ENCODE data around the gene HENMT1.

HENMT1 gene

DNA sequence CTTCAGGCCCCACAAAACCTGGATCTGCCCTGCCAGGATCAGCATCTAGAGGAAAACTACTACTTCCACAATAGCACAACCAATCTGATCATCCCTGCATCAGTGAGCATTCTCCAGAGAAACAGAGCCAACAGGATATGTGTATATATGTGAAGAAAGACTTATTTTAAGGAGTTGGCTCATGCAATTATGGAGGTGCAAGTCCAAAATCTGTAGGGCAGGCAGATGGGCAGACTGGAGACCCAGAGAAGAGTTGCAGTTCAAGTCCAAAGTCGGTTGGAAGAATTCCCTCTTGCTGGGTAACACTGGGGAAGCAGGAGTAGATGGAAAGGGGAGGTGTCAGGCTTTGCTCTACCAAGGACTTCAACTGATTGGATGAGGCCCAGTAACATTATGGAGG is 4.9 kb upstream of the HENMT1 start (continued):
- TF ChIP-seq BACH2 (CRISPR knock-in tag; IDR thresholded peaks at IDR 0.05; ENCODE audit: borderline replicate concordance) (no peak), ARNTL (CRISPR knock-in tag; IDR thresholded peaks at IDR 0.05; ENCODE audit: borderline replicate concordance, low read depth) (no peak)
- TF ChIP-seq, protein P1, sequence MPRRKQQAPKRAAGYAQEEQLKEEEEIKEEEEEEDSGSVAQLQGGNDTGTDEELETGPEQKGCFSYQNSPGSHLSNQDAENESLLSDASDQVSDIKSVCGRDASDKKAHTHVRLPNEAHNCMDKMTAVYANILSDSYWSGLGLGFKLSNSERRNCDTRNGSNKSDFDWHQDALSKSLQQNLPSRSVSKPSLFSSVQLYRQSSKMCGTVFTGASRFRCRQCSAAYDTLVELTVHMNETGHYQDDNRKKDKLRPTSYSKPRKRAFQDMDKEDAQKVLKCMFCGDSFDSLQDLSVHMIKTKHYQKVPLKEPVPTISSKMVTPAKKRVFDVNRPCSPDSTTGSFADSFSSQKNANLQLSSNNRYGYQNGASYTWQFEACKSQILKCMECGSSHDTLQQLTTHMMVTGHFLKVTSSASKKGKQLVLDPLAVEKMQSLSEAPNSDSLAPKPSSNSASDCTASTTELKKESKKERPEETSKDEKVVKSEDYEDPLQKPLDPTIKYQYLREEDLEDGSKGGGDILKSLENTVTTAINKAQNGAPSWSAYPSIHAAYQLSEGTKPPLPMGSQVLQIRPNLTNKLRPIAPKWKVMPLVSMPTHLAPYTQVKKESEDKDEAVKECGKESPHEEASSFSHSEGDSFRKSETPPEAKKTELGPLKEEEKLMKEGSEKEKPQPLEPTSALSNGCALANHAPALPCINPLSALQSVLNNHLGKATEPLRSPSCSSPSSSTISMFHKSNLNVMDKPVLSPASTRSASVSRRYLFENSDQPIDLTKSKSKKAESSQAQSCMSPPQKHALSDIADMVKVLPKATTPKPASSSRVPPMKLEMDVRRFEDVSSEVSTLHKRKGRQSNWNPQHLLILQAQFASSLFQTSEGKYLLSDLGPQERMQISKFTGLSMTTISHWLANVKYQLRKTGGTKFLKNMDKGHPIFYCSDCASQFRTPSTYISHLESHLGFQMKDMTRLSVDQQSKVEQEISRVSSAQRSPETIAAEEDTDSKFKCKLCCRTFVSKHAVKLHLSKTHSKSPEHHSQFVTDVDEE (CRISPR knock-in tag; IDR thresholded peaks at IDR 0.05): no peak

DNA sequence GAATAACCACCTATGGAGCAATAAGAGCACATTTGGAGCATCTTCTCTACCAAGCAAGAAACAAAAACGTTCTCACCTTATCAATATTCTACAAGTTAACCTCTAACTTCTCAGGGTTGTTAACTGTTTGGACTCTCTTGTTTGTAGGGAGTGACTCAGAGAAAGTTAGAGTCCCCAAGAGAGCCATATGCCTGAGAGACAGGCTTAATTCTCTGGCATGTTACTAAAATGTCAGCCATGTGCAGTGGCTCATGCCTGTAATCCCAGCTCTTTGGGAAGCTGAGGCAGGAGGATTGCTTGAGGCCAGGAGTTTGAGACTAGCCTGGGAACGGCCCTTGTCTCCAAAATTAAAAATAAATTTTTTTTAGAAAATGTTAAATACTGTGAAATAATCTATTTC is 4.2 kb upstream of the HENMT1 start:
- no peak for ATAC-seq
- TF ChIP-seq, protein P2, sequence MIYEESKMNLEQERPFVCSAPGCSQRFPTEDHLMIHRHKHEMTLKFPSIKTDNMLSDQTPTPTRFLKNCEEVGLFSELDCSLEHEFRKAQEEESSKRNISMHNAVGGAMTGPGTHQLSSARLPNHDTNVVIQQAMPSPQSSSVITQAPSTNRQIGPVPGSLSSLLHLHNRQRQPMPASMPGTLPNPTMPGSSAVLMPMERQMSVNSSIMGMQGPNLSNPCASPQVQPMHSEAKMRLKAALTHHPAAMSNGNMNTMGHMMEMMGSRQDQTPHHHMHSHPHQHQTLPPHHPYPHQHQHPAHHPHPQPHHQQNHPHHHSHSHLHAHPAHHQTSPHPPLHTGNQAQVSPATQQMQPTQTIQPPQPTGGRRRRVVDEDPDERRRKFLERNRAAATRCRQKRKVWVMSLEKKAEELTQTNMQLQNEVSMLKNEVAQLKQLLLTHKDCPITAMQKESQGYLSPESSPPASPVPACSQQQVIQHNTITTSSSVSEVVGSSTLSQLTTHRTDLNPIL (CRISPR knock-in tag; IDR thresholded peaks at IDR 0.05; ENCODE audit: low read depth): no peak
- TF ChIP-seq ZC3H10 (CRISPR knock-in tag; IDR thresholded peaks at IDR 0.05) (no peak), BACH2 (CRISPR knock-in tag; IDR thresholded peaks at IDR 0.05; ENCODE audit: borderline replicate concordance) (no peak), SNAI2 (CRISPR knock-in tag; IDR thresholded peaks at IDR 0.05) (no peak), ESRRG (CRISPR knock-in tag; IDR thresholded peaks at IDR 0.05) (no peak), ZNF565 (CRISPR knock-in tag; conservative IDR thresholded peaks at IDR 0.05; ENCODE audit: low read depth) (no peak)

DNA sequence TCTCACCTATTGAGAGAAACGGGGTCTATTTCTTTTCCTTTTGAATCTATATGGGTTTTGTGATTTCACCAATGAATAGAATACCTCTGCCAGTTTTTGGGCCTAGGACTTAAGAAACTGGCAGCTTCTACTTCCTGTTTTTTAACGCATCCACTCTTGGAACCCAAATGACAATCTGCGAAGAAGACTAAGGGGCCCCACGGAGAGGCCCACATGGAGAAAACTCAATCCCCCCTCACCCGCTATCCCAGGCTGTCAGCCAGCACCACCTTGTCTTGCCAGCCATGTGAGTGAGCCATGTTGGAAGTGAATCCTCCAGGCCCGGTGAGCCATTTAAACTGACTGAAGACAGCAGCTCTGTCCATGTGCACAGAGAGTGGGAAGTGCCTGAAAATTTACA is 3.6 kb upstream of the HENMT1 start:
- no peak for ATAC-seq
- no peak for TF ChIP-seq ISL1 (CRISPR knock-in tag; IDR thresholded peaks at IDR 0.05)
- TF ChIP-seq, protein P2 (CRISPR knock-in tag; IDR thresholded peaks at IDR 0.05; ENCODE audit: low read depth): no peak
- TF ChIP-seq ZFP3 (CRISPR knock-in tag; IDR thresholded peaks at IDR 0.05): no peak
- TF ChIP-seq ZNF8 (CRISPR knock-in tag; IDR thresholded peaks at IDR 0.05): no peak
- no peak for TF ChIP-seq CSDC2 (CRISPR knock-in tag; IDR thresholded peaks at IDR 0.05)
- no peak for TF ChIP-seq ZC3H10 (CRISPR knock-in tag; IDR thresholded peaks at IDR 0.05)
- TF ChIP-seq RARB (CRISPR knock-in tag; IDR thresholded peaks at IDR 0.05): no peak

DNA sequence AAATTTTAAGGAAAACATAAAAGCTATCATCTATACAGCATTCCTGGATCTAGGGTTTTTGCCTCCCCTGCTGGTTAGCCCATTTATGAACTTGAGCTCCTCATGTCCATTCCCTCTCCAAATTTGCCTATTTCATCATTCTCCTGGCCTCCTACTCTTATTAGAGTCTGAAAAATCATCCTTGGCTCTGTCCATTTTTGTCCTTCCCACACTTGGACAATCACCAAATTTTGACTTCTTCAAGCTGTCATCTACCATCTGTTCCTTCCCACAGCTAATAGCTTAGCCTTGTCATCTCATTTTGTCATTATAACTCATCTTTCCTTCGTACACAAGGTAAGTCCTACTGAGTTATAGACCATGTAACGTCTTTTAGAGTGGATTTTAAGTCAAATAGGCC is 2.2 kb upstream of the HENMT1 start:
- TF ChIP-seq, protein P3, sequence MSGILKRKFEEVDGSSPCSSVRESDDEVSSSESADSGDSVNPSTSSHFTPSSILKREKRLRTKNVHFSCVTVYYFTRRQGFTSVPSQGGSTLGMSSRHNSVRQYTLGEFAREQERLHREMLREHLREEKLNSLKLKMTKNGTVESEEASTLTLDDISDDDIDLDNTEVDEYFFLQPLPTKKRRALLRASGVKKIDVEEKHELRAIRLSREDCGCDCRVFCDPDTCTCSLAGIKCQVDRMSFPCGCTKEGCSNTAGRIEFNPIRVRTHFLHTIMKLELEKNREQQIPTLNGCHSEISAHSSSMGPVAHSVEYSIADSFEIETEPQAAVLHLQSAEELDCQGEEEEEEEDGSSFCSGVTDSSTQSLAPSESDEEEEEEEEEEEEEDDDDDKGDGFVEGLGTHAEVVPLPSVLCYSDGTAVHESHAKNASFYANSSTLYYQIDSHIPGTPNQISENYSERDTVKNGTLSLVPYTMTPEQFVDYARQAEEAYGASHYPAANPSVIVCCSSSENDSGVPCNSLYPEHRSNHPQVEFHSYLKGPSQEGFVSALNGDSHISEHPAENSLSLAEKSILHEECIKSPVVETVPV (CRISPR knock-in tag; IDR thresholded peaks at IDR 0.05): no peak
- ATAC-seq: no peak

DNA sequence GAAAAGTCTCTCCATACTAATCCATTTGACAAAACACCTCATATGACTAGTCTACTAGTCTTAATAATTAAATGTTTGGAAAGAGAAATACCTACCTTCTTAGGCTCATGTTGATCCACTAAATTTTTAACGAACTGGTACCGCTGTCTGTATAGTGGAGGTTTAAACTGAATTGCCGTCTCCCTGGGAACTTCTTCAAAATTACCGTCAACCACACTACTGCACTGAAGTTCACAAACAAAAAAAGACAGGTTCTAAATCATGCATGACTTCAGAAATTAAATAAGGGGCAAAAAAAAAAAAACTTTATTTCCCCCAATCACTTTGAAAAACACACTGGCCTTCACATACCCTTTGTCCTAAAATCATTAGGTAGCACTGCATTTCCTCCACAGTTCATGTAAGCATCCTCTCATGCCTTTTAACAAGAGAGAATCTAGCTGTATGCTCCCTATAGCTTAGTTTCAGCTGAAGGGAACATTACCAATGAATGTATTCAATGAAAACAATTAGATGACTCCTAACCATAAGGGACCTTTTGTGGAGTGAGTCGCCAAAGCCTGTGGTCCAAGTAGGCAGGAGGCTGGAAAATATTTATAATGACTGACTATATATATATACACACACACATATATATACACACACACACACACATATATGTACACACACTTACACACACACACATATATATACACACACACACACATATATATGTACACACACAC is 3.4 kb downstream of the HENMT1 start:
- no peak for ATAC-seq
- TF ChIP-seq ZNF565 (CRISPR knock-in tag; conservative IDR thresholded peaks at IDR 0.05; ENCODE audit: low read depth) (no peak), ZFP3 (CRISPR knock-in tag; IDR thresholded peaks at IDR 0.05) (no peak), ZFP30 (CRISPR knock-in tag; IDR thresholded peaks at IDR 0.05) (no peak), OSR1 (CRISPR knock-in tag; IDR thresholded peaks at IDR 0.05) (no peak), TOX (CRISPR knock-in tag; IDR thresholded peaks at IDR 0.05; ENCODE audit: borderline replicate concordance) (no peak), ZNF70 (CRISPR knock-in tag; IDR thresholded peaks at IDR 0.05) (no peak), CSDC2 (CRISPR knock-in tag; IDR thresholded peaks at IDR 0.05) (no peak), ESRRG (CRISPR knock-in tag; IDR thresholded peaks at IDR 0.05) (no peak), PPARA (CRISPR knock-in tag; IDR thresholded peaks at IDR 0.05; ENCODE audit: borderline replicate concordance) (no peak), RARB (CRISPR knock-in tag; IDR thresholded peaks at IDR 0.05) (no peak), ZNF8 (CRISPR knock-in tag; IDR thresholded peaks at IDR 0.05) (no peak)
- TF ChIP-seq, protein P4, sequence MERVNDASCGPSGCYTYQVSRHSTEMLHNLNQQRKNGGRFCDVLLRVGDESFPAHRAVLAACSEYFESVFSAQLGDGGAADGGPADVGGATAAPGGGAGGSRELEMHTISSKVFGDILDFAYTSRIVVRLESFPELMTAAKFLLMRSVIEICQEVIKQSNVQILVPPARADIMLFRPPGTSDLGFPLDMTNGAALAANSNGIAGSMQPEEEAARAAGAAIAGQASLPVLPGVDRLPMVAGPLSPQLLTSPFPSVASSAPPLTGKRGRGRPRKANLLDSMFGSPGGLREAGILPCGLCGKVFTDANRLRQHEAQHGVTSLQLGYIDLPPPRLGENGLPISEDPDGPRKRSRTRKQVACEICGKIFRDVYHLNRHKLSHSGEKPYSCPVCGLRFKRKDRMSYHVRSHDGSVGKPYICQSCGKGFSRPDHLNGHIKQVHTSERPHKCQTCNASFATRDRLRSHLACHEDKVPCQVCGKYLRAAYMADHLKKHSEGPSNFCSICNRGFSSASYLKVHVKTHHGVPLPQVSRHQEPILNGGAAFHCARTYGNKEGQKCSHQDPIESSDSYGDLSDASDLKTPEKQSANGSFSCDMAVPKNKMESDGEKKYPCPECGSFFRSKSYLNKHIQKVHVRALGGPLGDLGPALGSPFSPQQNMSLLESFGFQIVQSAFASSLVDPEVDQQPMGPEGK (CRISPR knock-in tag; IDR thresholded peaks at IDR 0.05; ENCODE audit: borderline replicate concordance): no peak
- TF ChIP-seq, protein P3 (CRISPR knock-in tag; IDR thresholded peaks at IDR 0.05): no peak
- TF ChIP-seq, protein P1 (CRISPR knock-in tag; IDR thresholded peaks at IDR 0.05): no peak
